ENCODE measurements around the gene DOCK6. TPM values are rescaled to one million over a fixed set of nuclear protein-coding genes. Genes with fewer than 3 reads are reported as not detected.

Gene DOCK6
- polyA plus RNA-seq, 1 donor from 2014 or later = not detected

DNA sequence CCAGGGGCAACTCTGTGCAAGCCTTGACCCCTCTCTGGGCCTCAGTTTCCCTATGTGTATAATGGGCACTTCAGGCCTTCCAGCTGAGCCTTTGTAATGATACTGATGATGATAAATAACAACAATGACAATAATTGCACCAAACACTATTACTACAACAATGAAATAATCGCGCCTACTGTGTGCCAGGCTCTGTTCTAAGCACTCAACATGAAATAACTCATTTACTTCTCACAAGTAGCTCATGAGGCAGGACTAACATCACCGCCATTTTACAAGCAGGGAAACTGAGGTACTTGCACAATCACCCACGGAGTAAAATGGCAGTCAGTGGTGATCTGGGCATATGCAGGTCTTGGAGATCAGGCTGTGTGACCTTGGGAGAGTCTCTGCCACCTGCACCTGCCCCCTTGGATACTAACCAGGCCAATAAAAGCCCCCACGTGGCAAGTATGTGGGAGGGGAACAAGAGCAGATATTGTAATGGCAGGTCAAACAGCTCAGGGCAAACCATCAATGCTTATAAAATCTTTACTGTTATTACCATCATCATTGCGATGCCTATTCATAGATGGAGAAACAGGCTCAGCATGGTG is 23.4 kb downstream of the DOCK6 start:
- Histone ChIP-seq H3K9me3 (ENCODE audit: low read length) (no peaks in the 10 kb centered on the region), H3K4me3 (ENCODE audit: low read length) (no peak overlapping the region), H4K20me1 (ENCODE audit: insufficient read depth) (no peaks in the 10 kb centered on the region), H2AFZ (ENCODE audit: low read depth, low read length) (no peak overlapping the region), H3K4me2 (ENCODE audit: low read length) (no peak overlapping the region), H3K9ac (ENCODE audit: low read length) (no peak overlapping the region), H3K27me3 (ENCODE audit: insufficient read depth, low read depth, low read length) (no peaks in the 10 kb centered on the region), H3K79me2 (replicated peaks; ENCODE audit: insufficient read depth, low read length) (no peaks in the 10 kb centered on the region), H3K36me3 (ENCODE audit: insufficient read depth, low read length) (no peaks in the 10 kb centered on the region), H3K9me2 (ENCODE audit: insufficient read depth, low read length) (no peaks in the 10 kb centered on the region), H3K27ac (ENCODE audit: low read length) (no peak overlapping the region), H3F3A (ENCODE audit: insufficient read depth, low read length, poor library complexity, severe bottlenecking) (no peaks in the 10 kb centered on the region)
- TF ChIP-seq EP300 (conservative IDR thresholded peaks at IDR 0.05; ENCODE audit: poor library complexity, severe bottlenecking) = no peak
- no peak for TF ChIP-seq SMC3 (conservative IDR thresholded peaks at IDR 0.05; ENCODE audit: poor library complexity)
- no peak for TF ChIP-seq POLR2AphosphoS5 (IDR thresholded peaks at IDR 0.05)
- no peak for TF ChIP-seq EZH2 (IDR thresholded peaks at IDR 0.05; ENCODE audit: borderline replicate concordance, insufficient read depth, low read length, poor library complexity, severe bottlenecking)
- no peak for TF ChIP-seq RAD21 (conservative IDR thresholded peaks at IDR 0.05)
- TF ChIP-seq, protein P1, sequence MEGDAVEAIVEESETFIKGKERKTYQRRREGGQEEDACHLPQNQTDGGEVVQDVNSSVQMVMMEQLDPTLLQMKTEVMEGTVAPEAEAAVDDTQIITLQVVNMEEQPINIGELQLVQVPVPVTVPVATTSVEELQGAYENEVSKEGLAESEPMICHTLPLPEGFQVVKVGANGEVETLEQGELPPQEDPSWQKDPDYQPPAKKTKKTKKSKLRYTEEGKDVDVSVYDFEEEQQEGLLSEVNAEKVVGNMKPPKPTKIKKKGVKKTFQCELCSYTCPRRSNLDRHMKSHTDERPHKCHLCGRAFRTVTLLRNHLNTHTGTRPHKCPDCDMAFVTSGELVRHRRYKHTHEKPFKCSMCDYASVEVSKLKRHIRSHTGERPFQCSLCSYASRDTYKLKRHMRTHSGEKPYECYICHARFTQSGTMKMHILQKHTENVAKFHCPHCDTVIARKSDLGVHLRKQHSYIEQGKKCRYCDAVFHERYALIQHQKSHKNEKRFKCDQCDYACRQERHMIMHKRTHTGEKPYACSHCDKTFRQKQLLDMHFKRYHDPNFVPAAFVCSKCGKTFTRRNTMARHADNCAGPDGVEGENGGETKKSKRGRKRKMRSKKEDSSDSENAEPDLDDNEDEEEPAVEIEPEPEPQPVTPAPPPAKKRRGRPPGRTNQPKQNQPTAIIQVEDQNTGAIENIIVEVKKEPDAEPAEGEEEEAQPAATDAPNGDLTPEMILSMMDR (IDR thresholded peaks at IDR 0.05; ENCODE audit: poor library complexity, severe bottlenecking) = no peak
- TF ChIP-seq, protein P2, sequence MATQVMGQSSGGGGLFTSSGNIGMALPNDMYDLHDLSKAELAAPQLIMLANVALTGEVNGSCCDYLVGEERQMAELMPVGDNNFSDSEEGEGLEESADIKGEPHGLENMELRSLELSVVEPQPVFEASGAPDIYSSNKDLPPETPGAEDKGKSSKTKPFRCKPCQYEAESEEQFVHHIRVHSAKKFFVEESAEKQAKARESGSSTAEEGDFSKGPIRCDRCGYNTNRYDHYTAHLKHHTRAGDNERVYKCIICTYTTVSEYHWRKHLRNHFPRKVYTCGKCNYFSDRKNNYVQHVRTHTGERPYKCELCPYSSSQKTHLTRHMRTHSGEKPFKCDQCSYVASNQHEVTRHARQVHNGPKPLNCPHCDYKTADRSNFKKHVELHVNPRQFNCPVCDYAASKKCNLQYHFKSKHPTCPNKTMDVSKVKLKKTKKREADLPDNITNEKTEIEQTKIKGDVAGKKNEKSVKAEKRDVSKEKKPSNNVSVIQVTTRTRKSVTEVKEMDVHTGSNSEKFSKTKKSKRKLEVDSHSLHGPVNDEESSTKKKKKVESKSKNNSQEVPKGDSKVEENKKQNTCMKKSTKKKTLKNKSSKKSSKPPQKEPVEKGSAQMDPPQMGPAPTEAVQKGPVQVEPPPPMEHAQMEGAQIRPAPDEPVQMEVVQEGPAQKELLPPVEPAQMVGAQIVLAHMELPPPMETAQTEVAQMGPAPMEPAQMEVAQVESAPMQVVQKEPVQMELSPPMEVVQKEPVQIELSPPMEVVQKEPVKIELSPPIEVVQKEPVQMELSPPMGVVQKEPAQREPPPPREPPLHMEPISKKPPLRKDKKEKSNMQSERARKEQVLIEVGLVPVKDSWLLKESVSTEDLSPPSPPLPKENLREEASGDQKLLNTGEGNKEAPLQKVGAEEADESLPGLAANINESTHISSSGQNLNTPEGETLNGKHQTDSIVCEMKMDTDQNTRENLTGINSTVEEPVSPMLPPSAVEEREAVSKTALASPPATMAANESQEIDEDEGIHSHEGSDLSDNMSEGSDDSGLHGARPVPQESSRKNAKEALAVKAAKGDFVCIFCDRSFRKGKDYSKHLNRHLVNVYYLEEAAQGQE (IDR thresholded peaks at IDR 0.05; ENCODE audit: borderline replicate concordance) = no peak
- no peak for TF ChIP-seq MXI1 (conservative IDR thresholded peaks at IDR 0.05; ENCODE audit: poor library complexity, severe bottlenecking)
- no peak for TF ChIP-seq TAF1 (IDR thresholded peaks at IDR 0.05; ENCODE audit: low read depth)

DNA sequence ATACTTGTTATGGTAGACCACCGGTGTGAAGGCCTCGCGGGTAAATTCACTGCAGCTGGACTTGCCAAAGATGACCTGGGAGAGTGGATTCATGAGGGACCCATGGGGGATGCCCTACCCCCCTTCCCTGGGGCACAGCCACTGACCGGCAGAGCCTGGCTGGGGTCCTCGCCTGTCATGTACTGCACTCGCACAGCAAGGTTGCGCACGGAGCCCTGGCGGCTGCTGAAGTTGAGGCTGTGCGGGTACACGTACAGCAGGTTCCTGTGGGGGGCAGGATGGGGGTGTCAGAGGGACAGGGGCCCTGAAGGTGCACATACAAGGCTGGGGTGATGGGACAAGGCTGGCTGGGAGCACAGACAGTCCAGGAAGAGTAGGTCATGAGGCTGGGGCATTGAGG is 24.3 kb downstream of the DOCK6 start:
- Histone ChIP-seq H3K9me2 (ENCODE audit: insufficient read depth, low read length) (no peaks in the 10 kb centered on the region), H3K79me2 (replicated peaks; ENCODE audit: insufficient read depth, low read length) (no peaks in the 10 kb centered on the region), H4K20me1 (ENCODE audit: insufficient read depth) (no peaks in the 10 kb centered on the region), H3K9ac (ENCODE audit: low read length) (no peak overlapping the region), H3K9me3 (ENCODE audit: low read length) (no peaks in the 10 kb centered on the region), H3K4me3 (ENCODE audit: low read length) (no peak overlapping the region), H2AFZ (ENCODE audit: low read depth, low read length) (no peak overlapping the region), H3F3A (ENCODE audit: insufficient read depth, low read length, poor library complexity, severe bottlenecking) (no peaks in the 10 kb centered on the region), H3K27me3 (ENCODE audit: insufficient read depth, low read depth, low read length) (no peaks in the 10 kb centered on the region), H3K36me3 (ENCODE audit: insufficient read depth, low read length) (no peaks in the 10 kb centered on the region), H3K4me2 (ENCODE audit: low read length) (no peak overlapping the region), H3K27ac (ENCODE audit: low read length) (no peak overlapping the region)
- TF ChIP-seq EZH2 (IDR thresholded peaks at IDR 0.05; ENCODE audit: borderline replicate concordance, insufficient read depth, low read length, poor library complexity, severe bottlenecking) = no peak
- TF ChIP-seq POLR2AphosphoS5 (IDR thresholded peaks at IDR 0.05) = no peak
- TF ChIP-seq, protein P2 (IDR thresholded peaks at IDR 0.05; ENCODE audit: borderline replicate concordance) = no peak
- no peak for TF ChIP-seq RAD21 (conservative IDR thresholded peaks at IDR 0.05)
- TF ChIP-seq EP300 (conservative IDR thresholded peaks at IDR 0.05; ENCODE audit: poor library complexity, severe bottlenecking) = no peak
- TF ChIP-seq, protein P1 (IDR thresholded peaks at IDR 0.05; ENCODE audit: poor library complexity, severe bottlenecking) = no peak

Data from neural cell (in vitro differentiated cells).